IPS-NIHi7 (cell line): ENCODE results near the gene TBC1D3B.
"Not testable (repeated sequence)": the region's sequence is repeated elsewhere in the genome, so short reads cannot be mapped to it uniquely, and the experiment has no call there.

ENCODE experiments used
- DNase-seq: peaks from one replicate; pipeline ENCODE4 v3.0.0; 2012; ENCODE audit warnings: mixed read lengths; ENCODE audit errors: extremely low spot score

TBC1D3B gene

DNA sequence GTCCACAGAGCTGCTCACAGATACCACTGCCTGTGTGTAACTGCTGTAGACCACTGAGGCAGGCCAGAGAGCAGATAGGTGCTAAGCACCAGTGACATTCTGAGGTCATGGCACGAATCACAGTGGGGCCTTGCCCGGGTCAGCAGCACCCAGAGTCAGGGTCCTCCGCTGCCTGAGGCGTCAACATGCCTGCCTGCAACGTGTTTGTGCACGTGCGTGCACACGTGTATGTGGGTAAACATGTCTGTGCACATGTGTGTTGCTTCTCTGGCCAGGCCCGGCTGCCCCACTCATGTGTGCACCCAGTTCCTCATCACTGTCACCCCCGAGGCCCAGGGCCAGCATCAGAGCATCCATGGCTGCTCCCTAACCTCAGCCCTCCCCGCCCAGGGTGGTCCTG lies at the start of gene TBC1D3B:
Gene TBC1D3B (minus strand): TSS at position 101 of the 400 bp plus-strand sequence. CDS start 1,586 bp downstream, outside the sequence.
- not testable (repeated sequence) for DNase-seq

DNA sequence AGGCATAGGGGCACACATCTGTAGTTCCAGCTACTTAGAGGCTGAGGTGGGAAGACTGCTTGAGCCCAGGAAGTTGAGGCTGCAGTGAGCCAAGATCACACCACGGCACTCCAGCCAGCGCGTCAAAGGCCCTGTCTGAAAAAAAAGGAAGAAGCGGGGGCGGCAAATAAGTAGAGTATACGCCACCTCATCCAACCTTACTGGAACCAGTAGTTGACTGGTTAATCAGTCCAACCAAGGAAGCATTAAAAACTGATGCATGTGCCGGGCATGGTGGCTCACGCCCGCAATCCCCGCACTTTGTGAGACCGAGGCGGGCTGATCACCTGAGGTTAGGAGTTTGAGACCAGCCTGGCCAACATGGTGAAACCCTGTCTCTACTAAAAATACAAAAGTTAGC lies 46.5 kb upstream of the TBC1D3B start:
- DNase-seq = not testable (repeated sequence)

DNA sequence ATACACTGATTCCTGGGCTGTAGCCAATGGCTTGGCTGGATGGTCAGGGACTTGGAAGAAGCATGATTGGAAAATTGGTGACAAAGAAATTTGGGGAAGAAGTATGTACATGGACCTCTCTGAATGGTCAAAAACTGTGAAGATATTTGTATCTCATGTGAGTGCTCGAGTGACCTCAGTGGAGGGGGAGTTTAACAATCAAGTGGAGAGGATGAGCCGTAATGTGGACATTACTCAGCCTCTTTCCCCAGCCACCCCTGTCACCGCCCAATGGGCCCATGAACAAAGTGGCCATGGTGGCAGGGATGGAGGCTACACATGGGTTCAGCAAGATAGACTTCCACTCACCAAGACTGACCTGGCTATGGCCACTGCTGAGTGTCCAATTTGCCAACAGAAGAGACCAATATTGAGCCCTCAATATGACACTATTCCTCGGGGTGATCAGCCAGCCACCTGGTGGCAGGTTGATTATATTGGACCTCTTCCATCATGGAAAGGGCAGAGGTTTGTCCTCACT lies 45.2 kb upstream of the TBC1D3B start:
- DNase-seq = not testable (repeated sequence)

DNA sequence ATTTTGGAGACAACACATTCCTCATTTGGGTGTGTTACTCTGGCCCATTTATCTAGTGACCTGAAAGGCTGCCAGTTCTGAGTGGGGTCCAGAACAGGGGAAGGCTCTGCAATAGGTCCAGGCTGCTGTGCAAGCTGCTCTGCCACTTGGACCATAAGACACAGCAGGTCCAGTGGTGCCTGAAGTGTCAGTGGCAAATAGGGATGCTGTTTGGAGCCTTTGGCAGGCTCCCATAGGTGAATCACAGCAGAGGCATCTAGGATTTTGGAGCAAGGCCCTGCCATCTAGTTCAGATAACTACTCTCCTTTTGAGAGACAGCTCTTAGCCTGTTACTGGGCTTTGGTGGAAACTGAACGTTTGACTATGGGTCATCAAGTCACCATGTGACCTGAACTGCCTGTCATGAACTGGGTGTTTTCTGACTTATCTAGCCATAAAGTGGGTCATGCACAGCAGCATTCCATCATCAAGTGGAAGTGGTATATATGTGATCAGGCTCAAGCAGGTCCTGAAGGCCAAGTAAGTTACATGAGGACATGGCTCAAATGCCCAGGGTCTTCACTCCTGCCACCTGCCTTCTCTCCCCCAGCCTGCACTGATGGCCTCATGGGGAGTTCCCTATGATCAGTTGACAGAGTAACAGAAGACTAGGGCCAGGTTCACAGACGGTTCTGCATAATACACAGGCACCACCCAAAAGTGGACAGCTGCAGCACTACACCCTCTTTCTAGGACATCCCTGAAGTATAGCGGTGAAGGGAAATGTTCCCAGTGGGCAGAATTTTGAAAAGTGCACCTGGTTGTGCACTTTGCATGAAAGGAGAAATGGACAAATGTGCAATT lies 44.5 kb upstream of the TBC1D3B start:
- DNase-seq = not testable (repeated sequence)

DNA sequence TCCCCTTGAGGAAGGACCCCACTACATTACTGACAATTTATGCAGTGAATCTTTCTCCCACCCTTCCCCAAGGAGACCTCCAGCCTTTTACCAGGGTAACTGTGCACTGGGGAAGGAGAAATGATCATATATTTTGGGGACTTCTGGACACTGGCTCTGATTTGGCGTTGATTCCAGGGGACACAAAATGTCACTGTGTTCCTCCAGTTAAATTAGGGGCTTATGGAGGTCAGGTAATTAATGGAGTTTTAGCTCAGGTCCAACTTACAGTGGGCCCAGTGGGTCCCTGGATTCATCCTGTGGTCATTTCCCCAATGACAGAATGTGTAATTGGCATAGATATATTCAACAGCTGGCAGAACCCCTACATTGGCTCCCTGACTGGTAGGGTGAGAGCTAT lies 43.1 kb upstream of the TBC1D3B start:
- not testable (repeated sequence) for DNase-seq

DNA sequence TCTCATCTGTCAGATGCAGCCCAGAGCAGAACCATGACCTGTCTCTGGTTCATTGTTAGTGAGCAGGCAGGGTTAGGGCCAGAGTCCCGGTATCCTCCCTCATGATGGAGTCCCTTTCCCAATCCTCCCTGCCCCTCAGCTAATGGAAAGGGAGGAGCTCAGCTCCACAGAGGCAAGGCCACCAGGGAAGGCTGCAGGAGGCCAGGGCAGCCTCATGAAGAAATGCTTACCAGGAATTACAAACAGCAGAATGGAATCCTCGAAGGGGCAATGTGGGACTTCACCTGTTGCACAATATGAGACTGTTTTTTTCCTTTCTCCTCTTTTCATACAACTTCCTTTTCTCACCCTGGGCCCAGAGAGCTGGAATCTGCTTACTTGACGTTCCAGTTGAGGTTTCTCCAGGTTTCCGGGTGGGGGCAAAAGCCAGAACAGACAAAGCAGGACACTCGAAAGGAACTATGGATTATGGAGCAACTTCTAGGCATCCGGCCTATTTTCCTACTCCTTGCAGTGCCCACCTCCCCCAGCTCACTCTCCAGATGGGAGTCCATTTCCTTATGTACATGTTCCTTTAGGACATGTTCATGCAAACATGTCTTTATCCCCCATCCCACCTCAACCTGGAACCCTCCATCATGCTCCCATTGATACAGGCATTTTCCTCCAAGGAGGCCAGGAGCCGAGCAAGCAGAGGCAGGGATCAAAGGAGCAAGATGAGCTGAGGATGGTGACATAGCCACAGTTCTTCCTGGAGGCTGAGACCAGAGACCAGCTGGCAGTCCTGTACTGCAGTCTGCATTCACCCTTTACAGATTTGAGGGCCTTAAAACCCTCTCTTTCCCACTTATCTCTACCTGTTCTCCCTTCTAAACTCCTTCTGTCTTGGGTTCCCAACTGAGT lies 39.2 kb upstream of the TBC1D3B start:
- DNase-seq = not testable (repeated sequence)

DNA sequence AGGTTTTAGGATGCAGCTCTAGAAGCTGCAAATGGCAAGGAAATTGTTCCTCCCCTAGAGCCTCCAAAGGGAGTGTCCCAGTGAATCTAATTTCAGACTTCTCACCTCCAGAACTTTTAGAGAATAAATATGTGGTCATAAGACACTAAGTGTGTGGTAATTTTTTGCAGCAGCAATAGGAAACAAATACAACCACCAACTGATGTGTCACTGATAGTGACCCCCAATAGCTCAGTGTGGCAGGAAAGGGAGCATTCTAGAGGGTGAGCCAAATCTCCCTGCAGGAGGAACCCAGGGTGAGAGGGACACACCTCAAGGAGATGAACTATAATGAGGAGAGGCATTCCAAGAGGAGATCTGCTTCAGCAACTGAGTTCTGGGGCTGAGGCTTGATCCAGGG lies 38.5 kb upstream of the TBC1D3B start:
- no peak for DNase-seq

DNA sequence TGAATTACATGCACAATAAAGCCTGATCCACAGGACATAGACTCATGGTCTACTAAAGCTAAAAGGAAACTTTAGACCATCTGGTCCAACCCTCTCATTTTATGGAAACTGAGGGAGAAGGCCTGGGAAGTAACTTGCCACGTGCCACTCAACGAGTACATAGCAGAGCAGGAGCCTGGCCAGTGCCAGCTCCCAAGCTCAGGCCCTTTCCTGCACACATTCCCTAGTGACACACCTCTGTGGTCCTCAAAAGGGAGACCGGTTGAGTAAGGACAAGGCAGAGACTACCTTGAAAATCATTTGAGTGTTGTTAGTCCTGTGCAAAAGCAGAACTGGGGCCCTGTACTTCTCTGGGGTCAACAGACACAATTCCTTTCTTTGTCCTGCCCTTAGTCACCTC lies 37.3 kb upstream of the TBC1D3B start:
- DNase-seq = no peak

DNA sequence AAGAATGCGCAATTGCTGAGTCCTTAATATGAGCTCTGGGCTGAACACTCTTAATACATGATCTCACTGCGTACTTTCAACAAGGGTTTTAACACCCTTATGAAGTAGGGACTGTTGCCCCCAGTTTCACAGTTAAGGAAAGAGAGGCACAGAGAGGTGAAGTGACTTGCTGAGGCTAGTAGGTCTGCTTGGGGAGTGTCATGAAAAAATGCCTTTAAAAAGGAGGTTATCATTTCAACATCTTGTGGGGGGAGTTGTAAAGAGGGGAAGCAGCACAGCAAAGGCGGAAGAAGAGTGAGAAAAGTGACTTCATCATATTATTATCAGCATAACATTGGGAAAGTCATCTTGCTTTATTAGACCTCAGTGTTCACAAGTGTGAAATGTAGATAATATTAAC lies 36.5 kb upstream of the TBC1D3B start:
- DNase-seq = no peak

DNA sequence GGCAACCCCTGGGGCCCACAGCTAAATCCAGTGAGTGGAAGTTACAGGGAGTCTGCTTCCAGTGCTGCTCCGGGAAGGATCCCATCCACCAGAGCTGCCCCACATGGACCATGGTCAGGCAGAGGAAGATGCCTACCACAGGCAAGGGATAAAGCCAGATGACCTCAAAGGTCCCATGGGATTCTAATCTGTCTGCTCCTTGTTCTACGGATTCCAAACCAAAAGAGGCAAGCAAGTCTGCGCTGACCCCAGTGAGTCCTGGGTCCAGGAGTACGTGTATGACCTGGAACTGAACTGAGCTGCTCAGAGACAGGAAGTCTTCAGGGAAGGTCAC lies 35.8 kb upstream of the TBC1D3B start:
- no peak for DNase-seq

DNA sequence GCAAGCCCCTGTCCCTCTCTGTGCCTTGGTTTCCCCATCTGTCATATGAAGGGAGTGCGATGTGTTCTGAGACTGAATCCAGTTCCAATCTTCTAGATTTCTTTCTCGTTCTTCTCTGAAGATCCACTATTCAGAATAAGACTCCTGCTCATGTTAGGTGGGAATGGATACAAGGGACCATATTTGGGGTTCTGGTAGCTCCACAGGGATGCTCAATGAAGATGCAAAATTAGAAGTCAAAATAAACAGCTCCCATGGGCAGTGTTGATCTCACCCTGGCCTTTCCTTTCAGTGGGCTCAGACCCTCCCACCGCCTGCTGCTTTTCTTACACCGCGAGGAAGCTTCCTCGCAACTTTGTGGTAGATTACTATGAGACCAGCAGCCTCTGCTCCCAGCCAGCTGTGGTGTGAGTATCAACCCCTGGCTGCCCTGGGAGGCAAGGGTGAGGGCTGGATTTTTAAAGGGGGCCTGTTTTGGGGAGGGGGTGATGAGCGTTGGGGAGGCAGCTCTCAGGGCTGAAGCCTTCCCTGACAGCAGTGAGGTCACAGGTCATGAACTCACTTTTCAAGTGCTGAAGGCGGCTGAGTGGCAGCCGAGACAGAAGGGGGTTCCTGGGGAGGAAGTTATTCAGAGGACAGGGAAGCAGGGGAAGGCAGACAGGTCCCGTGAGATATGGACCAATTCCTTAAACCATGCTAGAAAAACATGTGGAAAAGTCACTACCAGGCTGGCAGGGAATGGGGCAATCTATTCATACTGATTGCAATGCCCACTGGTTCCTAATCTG lies 35.2 kb upstream of the TBC1D3B start:
- DNase-seq = not testable (repeated sequence)

DNA sequence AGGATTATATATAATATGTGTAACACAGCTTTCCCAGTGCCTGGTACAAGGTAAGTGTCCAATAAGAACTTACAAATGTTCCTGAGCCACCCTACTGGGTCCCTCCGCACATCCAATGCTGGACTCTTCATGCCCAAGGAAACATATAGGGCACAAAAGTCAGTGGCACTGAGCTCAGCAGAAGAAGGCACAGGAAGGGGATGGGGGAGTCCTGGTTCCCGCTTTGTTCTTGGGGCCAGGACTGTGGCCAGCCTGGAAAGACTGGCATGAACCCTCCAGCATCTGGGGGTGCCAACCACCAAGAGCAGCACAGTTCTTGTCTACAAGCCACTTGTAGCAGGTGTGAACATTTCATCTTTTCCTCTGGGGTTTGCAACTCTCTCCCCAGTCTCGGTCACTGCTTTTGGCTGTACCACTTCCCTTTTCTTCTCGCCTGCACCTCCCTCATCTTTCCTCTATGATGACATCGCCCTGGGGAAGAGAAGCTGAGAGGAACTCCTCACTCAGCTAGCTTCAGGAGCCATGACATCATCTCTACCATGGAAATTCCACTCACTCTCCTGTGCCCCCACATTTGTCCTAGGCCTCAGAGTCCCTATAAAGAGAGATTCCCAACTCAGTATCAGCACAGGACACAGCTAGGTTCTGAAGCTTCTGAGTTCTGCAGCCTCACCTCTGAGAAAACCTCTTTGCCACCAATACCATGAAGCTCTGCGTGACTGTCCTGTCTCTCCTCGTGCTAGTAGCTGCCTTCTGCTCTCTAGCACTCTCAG lies 34.2 kb upstream of the TBC1D3B start, which contains the start of gene CCL4L2:
Gene CCL4L2 (plus strand): TSS at position 625 of the 773 bp plus-strand sequence.
- not testable (repeated sequence) for DNase-seq

DNA sequence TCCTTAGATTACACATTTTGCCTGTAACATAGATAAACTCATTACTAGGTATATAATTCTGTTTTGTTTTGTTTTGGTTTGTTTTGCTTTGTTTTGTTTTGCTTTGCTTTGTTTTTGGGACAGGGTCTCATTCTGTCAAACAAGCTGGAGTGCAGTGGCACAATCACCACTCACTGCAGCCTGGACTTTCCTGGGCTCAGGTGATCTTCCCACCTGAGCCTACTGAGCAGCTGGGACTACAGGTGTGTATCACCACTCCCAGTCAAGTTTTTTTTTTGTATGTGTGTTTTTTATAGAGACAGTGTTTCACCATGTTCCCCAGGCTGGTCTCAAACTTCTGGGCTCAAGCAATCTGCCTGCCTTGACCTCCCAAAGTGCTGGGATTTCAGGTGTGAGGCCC lies 33.1 kb upstream of the TBC1D3B start:
- no peak for DNase-seq

DNA sequence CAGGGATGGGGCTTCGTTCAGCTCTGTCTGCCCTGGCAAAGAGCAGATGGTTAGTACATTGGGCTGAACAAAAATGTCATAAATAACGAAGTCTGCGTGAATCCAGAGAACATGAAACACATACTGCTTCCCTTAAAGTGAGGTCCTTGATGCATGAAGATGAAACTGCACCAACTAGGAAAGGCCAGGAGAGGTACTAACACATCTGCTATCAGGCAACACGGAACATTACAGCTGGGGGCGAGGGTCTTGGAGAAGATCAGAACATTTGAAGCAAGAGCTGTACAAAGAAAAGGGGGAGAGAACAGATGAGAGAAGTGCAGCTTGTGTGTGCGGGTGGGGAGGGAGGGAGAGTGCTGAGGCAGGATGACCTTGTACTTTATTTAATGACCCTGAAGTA lies 30.9 kb upstream of the TBC1D3B start:
- DNase-seq = not testable (repeated sequence)

DNA sequence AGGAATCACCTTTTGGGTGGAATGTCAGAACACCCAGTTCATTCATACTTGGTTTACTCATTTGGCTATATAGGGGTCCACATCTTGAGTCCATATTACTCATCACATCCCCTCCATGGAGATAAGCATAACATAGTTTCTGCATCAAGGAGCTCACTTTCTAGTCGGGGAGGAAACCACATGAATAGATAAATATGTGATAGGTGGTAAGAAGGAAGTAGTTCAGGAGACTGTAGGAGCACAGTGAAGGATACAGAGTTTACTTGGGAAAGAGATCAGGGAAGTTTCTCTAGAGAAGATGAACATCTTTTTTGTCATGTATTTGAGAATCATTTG lies 30.0 kb upstream of the TBC1D3B start:
- not testable (repeated sequence) for DNase-seq

DNA sequence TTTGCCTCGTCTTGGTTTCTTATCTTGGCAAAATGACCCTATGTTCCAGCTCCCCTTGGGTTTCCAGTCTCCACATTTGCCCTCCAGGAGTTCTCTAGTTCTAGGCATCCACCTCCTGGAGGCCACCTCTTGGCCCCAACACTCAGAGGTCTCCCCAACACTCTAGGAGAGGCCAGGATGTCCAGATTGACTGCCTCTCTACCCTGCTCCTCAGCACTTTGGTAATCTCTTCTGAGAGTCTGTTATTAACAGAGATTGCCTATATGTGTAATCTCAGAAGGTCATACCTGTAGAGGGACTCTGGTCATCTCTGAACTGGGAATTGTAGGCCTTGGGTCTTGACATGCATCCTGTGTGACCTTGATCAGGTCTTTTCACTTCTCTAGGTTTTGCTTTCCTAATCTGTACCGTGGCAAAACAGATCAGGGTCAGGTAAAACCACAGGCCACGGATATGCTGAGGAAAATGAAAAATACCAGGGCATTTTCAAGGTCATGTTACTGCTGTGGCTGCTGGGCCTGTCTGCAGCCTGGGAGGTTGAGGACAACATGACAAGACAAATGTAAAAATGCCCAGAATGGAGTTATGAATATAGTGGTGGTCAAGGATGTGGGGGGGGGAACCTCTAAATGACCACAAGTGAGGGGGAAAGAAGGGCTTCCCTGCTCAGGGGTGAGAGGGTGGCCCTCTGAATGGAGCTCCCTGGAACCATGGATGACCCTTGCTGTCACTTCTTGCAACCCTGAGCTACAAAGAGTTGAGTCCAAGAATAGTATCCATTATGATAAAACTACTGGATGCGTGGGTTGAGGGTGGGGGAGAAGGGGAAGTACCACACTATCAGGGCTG lies 29.4 kb upstream of the TBC1D3B start:
- DNase-seq = no peak

DNA sequence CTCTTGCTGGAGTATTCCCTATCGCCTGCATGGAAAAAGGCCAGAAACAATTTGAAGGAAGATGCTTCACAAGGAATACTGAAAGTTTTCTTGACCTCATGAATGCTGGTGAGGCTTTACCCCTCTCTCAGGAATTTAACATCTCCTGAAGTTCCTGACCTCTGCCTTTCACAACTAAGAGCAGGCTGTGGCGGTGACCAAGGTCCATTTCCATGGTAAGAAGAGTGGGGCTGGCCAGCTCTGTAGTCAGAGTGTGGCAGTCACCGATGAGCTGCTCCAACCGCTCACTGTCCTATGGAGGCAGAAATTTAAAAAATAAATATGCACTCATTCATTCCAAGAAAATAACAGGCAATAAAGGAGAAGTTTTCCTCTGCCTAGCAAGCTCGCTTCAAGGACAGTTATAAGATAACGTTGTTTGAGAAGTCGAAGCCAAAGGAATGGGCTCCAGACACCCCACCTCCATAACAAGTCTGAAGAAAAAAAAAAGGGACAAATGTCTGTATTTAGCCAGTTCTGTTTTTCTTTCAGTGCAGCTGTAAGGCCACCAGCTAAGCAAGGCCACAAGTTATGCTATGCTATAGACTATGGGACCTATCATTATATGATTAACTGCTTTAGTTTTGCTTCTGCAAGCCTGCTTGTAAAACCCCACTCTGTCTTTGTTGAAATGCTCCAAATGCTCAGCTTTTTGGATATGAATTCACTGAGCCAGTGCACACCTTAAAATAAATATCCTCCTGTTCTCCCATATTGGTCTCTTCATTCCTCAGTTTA lies 28.5 kb upstream of the TBC1D3B start:
- DNase-seq = no peak

DNA sequence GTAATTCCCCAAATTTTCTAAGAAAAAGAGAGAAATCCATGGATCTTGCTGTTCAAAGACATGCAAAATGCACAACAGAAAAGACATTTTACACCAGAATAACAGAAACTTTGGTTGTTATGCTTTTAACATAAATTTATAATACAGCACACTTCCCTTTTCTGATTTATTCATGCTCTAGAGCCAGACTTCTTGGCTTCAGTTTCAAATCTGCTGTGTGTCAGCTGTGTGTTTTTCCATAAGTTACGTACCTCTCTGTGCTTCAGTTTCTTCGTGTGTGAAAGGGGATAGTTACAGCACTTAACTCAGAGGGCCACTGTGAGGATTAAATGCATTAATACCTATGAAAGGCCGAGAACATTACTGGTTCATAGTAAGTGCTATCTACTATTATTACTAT lies 26.9 kb upstream of the TBC1D3B start:
- no peak for DNase-seq

DNA sequence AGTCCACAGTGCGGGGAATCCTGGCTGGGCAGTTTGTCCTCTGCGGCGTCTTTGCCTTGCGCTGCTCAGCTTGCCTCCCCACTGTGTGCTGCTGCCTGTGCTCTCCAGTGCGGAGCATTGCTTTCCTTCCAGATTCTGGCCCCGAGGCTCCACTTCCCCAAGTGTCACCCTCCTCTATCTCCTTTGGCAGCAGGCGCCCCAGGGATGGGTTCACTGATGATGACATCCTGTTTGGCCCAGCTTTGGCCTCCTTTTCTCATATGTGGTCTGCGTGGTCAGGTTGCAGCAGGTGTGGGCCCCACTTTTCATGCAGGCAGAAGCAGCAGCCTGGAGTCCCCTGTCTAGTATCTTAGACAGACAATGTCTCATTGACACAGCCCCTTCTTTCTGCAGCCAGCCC lies 25.1 kb upstream of the TBC1D3B start:
- not testable (repeated sequence) for DNase-seq
